GM21825 (cell line): ENCODE measurements around the gene MAP2K2.
"Not testable (repeated sequence)": the region's sequence is repeated elsewhere in the genome, so short reads cannot be mapped to it uniquely, and the experiment has no call there.

Experiments used
- ATAC-seq: cut with Tn5 transposase; IDR thresholded peaks from one replicate; pipeline ENCODE4 v1.9.1; 2021; ENCODE audit warnings: mild to moderate bottlenecking, moderate library complexity; ENCODE audit not compliant: unreplicated experiment

Gene MAP2K2

GRCh38 chr19:4130744-4131438, 7.0 kb upstream of the MAP2K2 start:
- ATAC-seq = no peak

- not testable (repeated sequence) for ATAC-seq
These were observed 5.1 kb upstream of the MAP2K2 start for GRCh38 chr19:4129050-4129449.

GRCh38 chr19:4127322-4127721, 3.4 kb upstream of the MAP2K2 start:
- not testable (repeated sequence) for ATAC-seq

- ATAC-seq = no peak
These were observed 716 bp upstream of the MAP2K2 start for GRCh38 chr19:4124638-4125037.

DNA sequence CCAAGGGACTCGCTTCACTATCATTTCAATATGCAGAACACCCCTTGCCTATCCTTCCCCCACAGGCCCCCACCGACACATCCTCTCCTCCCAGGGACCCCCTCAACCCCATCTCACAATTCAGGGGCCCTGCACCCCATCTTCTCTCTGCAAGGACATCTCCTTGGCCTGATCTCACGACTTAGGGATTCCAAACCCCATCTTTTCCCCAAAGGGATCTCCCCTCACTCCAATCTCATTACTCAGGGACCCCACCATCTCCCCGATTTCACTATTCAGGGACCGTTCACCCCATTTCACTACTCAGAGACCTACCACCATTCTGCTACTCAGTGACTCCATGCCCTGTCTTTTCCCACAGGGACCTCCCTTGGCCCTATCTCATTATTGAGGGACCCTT, 1.4 kb downstream of the MAP2K2 start:
- ATAC-seq = no peak

DNA sequence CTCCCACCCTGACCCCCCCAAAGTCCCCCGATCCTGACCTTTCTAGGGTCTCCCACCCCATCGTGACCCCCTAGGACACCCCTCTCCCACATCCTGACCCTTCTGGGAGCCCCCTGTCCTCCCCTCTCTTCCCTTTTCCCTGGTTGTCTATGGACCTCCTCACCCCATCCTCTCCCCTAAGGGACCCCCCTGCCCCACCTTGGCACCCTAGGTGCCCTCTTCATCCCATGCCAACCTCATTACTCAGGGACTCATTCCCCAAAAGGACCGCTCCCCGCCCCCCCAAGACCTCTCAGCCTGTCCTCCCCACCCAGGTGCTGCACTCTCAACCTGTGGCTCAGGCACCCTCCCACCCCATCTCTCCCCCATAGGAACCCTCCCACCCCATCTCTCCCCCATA, 2.1 kb downstream of the MAP2K2 start:
- no peak for ATAC-seq

- no peak for ATAC-seq
These were observed 2.7 kb downstream of the MAP2K2 start for GRCh38 chr19:4121273-4121612.

DNA sequence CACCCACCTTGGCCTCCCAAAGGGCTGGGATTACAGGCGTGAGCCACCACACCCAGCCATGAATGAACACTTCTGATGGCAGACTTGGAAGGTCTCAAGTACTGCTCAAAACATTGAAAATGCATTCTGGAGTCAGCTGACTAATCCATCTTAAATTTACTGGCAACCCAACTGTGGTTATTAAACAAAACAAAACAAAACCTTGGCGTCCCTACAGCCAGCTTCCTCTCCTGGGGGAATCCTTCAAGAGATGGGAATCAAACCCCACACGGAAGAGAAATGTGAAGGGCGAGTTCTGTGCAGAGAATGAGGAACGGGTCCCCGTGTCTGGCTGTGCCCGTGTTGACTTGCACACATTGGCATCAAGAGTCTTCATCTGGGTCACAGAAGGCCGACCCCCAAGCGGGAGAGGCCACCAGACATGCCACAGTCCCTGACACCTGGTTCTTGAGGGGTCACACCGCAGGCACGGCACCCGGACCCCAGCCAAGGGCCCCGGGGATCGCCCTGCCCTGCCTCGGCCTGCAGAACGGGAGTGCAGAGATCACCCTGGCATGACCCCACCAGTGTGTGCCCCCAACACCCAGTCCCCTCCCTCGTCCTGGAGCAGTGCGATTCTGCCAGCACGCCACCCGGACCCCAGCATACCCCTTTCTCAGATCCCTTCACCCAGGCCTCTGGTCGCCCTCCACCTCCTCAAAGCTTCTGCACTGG, 3.2 kb downstream of the MAP2K2 start:
- no peak for ATAC-seq

GRCh38 chr19:4119763-4120162, 4.2 kb downstream of the MAP2K2 start:
- no peak for ATAC-seq

- no peak for ATAC-seq
These were observed 8.0 kb downstream of the MAP2K2 start for GRCh38 chr19:4115818-4116385.

DNA sequence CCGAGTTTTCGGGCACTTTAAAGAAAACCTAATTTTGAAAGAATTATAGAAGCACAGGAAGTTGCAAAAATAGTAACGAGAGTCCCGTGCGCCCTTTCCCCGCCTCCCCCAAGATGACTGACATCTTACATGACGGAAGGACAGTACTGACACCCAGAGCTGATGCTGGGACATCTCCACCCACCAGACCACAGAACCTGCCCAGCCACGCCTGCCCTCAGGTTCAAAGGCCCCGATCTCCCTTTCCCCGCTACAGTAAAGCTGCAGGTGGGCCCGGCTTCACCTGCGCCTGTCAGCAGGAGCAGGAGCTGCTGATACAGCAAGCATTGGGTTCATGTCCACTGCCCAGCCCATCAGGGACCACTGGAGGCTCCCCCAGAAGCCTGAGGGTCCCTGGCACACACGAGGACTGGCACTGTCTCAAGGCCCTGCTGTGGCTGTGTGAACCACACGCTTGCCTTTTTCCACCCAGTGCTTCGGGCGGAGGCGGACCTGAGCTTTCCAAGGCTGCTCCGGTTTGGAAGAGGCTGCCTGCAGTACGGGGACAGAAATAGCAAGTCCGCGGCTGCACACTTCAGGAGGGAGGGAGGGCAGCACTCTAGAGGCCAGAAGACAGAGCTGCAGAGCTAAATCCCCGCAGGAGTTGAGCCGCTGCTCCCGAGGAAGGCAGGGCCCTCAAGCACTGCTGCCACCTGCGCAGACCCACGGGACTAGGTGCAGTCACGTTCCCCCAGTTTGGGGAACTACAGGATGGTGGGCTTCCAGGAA, 8.7 kb downstream of the MAP2K2 start:
- peak; percentile 57 for ATAC-seq

GRCh38 chr19:4114181-4114580, 9.7 kb downstream of the MAP2K2 start:
- no peak for ATAC-seq

DNA sequence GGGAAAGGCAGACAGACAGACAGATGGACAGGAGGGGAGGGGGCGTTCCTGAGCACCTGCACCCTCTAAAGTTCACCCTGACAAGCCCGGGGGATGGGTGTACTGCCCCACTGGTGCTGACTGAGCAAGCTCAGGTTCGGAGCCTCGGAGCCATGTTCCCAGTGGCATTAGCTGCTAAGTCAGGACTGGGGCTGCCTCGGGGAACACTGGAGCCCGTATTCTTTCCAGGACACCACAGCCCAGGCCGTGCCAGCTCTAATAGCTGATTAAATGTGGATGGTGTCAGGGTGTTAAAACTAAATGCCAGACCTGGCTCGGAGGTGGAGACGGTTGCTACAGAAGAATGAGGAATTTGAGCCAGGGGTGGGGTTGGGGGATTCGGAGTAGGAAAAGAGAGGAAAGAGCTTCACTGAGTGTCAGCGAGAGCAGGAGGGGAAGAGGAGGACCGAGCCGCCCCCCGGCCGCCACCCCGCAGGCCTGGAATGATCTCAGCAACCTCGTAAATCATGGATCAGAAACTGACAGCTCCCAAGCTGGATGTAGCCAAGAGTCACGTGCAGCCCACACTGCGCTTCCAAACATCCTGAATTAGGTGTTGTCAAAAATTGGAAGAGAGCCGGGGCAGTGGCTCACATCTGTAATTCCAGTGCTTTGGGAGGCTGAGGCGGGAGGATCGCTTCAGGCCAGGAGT, 10.4 kb downstream of the MAP2K2 start:
- ATAC-seq = no peak

DNA sequence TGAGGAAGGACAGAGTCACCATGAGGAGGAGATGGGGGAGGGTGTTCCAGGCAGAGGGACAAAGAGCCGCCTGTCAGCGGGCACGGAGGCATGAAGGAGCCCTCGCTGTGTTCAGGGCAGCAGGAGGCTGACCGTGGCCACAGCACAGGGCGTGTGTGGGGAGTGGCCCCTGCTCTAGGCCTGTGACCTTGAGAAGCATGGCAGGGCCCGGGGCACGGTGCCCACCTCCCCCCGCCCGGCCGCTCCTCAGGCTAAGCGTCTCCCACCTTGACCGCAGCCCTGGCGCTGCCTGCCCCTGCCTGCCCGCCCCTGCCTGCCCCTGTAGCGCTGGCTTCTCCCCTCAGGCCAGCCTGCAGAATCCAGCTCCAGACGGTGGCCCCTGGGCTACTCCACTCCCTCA, 11.6 kb downstream of the MAP2K2 start:
- no peak for ATAC-seq

DNA sequence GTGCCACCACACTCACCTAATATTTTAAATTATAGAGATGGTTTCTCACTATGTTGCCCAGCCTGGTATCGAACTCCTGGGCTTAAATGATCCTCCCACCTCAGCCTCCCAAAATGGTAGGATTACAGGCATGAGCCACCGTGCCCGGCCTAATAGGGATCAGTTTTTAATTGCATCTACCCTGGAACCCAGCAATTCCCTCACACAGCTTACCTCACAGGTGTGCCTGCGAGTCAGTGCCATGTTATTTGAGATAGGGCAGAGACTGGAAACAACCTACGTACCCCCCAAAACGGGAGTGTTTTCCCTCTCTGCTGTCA, 14.3 kb downstream of the MAP2K2 start:
- no peak for ATAC-seq

DNA sequence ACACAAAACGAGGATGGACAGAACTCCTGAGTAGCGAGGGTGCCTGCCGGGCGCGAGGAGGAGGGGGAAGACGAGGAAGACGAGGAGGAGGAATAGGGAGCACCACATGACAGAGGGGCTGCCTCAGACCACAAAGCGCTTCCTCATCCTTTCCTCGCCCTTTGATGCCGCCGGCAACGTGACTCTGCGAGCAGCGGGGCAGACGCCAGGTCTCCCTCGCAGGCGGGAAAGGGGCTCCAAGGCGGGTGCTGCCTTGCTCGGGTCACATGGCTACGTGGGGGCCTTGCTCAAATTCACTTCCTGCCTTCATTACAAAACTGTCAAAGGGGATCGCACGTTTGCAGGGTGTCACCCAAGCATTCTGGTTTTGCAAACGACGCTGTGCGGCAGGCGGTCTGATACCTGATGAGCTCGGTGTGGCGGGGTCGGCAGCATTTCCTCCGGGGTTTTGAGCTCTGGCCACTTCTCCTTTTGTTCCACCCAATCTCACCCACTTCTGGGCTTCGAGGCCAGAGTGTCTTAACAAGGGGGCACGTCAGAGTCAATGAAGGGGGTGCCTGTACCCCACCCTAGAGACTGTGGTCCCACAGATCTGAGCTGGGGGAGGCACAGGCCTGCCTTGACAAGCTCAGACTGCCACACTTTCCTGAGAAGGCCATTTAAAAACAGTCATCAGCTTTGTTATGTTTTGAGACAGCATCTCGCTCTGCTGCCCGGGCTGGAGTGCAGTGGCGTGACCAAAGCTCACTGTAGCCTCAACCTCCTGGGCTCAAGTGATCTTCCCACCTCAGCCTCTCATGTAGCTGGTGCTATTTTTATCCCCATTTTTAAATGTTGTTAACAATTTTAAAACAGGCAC, 14.9 kb downstream of the MAP2K2 start:
- no peak for ATAC-seq

- no peak for ATAC-seq
These were observed 20.9 kb downstream of the MAP2K2 start for GRCh38 chr19:4103080-4103433.

DNA sequence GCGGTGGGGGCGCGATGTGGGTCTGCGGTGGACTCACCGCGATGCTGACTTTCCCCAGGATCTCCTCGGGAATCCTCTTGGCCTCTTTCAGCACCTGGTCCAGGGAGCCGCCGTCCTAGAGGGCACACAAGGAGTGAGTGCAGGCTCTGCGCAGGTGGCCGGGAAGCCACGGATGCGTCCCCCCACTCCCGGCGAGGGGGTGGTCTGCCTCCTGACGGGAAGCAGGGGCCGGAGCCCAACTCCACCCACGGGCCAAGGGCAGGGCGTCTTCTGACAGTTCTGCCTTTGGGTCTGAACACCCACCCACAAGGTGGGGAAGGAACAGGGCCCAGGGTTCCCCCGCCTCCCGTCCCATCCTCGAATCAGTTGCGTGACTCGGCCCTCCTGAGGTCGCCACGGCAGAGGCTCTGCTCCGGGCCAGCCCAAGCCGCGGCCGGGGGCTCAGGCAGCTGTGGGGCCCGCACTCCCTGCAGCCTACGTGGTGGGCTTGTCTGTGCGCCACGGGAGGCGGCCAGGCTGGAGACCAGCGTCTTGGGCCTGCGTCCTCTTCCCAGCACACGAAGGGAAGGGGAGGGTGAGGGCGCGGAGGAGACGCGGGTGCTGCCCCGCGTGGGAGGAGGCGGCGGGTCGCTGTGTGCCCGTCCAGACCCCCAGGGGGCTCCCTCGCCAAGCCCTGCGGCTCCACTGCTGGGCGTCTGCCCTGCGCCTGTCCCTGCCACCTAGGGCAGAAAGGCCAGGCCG, 21.4 kb downstream of the MAP2K2 start:
- no peak for ATAC-seq

- no peak for ATAC-seq
These were observed 22.5 kb downstream of the MAP2K2 start for GRCh38 chr19:4101496-4101770.
